Dermis blood vessel endothelial cell (primary cell): ENCODE data around the gene FAM83D. TPM values are rescaled to one million over a fixed set of nuclear protein-coding genes. Genes with fewer than 3 reads are reported as not detected.
"Not testable (repeated sequence)": the region's sequence is repeated elsewhere in the genome, so short reads cannot be mapped to it uniquely, and the experiment has no call there.

Source experiments
- DNase-seq: peaks from one replicate; pipeline ENCODE4 v3.0.0; 2010
- total RNA-seq: library from RNA; depleted of rRNA; stranded (reverse); fragments of >200 nt; gene quantifications from 2 replicates; pipeline ENCODE4 v1.2.3, GENCODE V29; 2014

FAM83D gene
- total RNA-seq, 1 donor from 2014 or later = 23.5 TPM

DNA sequence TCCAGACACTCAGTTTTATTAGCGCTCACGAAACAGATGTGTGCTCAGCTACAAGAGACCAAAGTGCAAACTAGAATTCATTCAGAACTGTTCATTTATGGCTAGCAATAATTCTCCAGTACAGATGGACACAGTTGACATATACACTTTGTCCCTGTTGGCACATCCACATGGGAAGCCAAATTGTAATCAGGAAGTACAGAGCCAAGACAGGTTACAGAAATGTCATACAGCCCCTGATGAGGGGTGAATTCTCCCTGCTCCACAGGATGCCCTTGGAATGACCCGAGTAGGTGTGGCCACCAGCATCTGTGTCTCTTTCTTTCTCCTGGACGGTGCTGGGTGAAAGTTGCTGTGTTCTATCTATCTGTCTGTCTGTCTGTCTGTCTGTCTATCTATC is 43.5 kb downstream of the FAM83D start:
- DNase-seq = no peak

GRCh38 chr20:38970302-38970701 is 44.1 kb downstream of the FAM83D start:
- DNase-seq = no peak

GRCh38 chr20:38973107-38973506 is 46.9 kb downstream of the FAM83D start:
- DNase-seq = no peak

DNA sequence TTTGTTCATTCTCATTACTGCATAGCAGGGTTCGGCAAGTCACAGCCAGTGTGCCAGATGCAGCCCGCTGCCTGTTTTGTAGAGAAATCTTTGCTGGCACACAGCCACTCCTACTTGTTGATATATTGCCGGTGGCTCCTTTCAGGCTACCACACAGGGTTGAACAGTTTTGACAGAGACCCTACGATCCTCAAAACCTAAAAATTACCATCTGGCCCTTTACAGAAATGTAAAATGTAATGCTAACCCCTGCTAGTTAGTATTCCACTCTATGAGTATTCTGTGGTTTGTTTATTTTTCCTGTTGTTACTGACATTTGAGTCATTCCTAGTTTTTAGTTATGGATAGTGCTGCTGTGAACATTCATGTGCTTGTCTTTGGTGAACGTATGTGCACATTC is 47.4 kb downstream of the FAM83D start:
- DNase-seq = peak; percentile 13

- DNase-seq = no peak
These were observed 49.4 kb downstream of the FAM83D start for GRCh38 chr20:38975539-38976120.

- DNase-seq = no peak
These were observed 53.2 kb downstream of the FAM83D start for GRCh38 chr20:38979434-38979833.

GRCh38 chr20:38979842-38980241 is 53.6 kb downstream of the FAM83D start:
- DNase-seq = no peak

DNA sequence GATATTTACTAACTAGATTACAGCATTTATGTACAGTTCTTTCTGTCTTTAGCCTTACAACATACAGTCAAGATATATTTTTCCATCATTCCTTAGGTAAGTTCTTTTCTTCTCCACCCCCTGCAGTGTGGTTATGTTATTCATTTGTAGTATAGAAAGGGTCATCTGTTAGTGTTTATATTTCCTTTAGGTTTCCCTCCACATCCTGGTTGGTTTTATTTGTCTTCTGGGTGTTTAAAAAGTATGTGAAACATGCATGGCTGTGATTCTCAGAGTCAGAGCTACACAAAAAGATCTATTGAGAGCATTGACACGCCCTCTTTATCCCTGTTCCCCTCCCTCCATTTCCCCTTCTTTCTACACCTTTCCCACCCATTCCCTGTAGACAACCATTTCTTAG is 56.1 kb downstream of the FAM83D start:
- DNase-seq = no peak

GRCh38 chr20:38985060-38985459 is 58.8 kb downstream of the FAM83D start:
- no peak for DNase-seq

- peak; percentile 26 for DNase-seq
These were observed 59.5 kb downstream of the FAM83D start for GRCh38 chr20:38985603-38986170.

DNA sequence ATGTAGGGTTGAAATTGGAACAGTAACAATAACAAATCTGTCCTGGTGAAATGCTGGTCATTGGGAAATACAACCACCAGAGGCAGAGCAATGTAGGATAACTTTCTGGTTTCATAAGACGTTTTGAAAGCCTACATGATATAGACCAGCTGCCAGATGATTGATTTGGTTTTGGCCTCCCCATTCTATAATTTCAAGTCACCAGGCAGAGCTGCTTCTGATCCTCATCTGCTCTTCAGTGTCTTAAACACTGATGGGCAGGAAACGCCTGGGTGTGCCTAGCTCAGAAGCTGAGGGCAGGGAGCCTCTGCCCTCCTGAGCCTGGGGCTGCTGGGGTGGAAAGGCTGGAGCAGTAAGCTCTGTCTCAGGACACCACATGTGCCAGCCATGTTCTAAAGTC is 60.4 kb downstream of the FAM83D start:
- DNase-seq = no peak

DNA sequence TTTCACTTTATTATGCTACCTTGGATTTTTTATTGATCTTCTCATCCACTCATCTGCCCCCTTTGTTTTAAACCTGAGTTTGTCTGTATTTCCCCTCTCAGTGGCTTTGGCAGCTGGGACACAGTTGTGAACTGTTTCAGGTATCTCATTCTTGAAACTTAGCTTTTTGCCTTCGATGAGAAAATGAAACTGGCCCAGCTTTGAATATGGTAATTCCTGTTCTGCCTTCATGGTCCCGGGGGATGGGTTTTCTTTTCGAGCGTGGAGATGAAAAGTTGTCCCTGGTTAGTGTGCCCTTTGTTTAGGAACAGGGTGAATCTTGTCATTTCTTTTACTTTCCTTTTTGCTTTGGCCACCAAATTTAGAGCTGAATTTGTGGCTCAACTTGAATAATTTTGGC is 61.6 kb downstream of the FAM83D start:
- DNase-seq = no peak

DNA sequence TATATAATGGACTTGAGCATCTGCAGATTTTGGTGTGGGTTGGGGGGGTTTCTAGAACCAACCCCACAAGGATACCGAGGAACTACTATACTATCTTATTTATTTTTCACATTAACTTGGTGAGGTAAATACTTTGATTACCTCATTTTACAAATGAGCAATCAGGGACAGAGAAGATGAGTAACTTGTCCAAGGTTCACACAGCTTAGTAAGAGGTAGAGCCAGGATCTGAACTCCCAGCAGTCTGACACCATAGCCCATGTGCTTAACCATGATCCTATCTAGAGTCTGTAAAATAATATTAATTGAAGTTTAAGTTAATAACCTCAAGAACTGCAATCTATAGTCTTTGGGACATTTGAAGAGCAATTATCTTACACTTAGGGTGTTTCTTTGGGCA is 64.5 kb downstream of the FAM83D start:
- no peak for DNase-seq

DNA sequence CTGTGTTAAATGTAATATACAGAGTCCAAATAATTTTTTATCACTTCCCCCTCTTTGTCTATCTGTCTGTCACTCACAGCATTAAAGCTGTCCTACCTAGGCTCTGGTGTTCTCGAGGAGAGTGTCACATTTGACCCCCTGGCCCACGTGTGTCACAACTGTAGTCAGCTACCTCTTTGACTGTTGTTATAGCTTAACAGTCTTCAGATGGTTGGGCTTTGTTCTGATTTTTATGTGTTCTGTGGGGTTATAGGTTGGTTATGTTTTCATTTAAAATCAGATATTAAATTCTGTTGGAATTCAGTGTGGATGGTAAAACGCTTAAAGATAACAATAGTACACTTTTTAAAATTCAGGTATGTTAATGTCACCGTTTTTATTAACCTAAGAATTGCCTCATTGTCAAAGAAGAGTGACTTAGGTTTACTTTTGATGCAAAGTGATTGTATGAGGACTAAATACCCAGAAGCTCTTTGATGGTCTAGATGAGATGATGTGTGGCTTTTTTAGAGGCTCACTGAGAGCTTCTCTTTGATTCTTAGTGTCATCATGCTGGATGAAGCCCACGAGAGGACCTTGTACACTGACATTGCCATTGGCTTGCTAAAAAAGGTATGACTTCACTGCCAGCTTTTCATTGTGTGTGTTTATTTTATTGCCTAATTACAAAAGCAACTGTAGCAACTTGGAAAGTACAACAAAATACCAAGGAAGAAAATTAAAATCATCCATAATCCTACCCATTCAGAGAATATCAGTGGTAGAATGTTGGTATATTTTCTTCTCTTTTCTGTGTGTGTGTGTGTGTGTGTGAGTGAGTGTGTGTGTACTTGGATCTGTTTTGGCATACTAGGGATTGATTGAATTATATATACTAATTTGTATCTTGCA is 65.8 kb downstream of the FAM83D start:
- DNase-seq = no peak

DNA sequence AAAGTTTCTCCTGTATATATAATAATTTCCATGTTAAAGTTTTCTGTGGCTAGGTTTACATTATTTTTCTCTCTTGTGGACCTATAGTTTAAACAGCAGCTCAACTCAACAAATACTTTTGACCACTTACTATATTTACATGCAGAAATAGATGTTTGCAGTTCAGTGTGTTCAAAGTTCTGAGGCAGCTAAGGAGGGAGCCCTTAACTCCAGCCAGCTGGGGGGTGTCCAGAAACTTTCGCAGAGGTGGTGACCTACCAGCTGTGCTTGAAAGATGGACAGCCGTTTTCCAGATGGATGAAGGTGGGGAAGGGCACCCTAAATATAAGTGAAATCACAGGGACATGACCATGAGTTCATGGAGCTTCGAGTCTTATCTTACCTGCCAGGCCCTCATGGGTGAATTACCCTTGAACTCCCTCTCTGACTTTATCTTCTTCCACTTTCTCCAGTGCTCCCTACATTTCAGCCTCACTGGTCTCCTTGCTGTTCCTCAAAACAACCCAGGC is 69.4 kb downstream of the FAM83D start:
- DNase-seq = no peak

DNA sequence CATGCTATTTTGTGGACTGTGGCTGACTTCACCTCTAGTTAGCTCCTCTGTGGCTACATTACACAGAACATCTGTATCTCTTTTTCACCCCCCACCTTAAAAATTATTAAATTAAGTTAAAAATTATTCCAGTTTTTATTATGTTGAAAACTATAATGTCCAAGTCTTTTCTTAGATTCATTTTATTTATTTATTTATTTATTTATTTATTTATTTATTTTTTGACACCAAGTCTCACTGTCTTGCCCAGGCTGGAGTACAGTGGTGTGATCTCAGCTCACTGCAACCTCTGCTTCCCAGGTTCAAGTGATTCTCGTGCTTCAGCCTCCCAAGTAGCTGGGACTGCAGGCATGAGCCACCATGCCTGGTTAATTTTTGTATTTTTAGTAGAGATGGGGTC is 70.6 kb downstream of the FAM83D start:
- not testable (repeated sequence) for DNase-seq

GRCh38 chr20:38997622-38998021 is 71.4 kb downstream of the FAM83D start:
- no peak for DNase-seq

- no peak for DNase-seq
These were observed 73.0 kb downstream of the FAM83D start for GRCh38 chr20:38999217-38999616.

- DNase-seq = no peak
These were observed 74.0 kb downstream of the FAM83D start for GRCh38 chr20:38999965-39000910.
